ENCODE data around the gene SOX12.
"Not testable (repeated sequence)": the region's sequence is repeated elsewhere in the genome, so short reads cannot be mapped to it uniquely, and the experiment has no call there.

DNA sequence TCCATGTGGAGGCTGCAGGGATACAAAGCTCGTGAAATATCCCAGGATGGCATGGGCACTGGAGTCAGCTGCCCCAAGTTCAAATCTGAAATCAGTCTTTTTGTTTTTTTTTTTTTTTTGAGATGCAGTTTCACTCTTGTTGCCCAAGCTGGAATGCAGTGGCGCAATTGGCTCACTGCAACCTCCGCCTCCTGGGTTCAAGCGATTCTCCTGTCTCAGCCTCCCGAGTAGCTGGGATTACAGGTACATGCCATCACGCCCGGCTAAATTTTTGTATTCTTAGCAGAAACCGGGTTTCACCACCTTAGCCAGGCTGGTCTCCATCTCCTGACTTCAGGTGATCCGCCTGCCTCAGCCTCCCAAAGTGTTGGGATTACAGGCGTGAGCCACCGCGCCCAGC is 52.2 kb downstream of the SOX12 start:
- TF ChIP-seq EZH2 (IDR thresholded peaks at IDR 0.05); POLR2AphosphoS5 (IDR thresholded peaks at IDR 0.05; ENCODE audit: borderline replicate concordance, low read depth, low read length): not testable (repeated sequence)
